HFFc6 (cell line): ENCODE measurements around the gene SHKBP1. TPM values are rescaled to one million over a fixed set of nuclear protein-coding genes. Genes with fewer than 3 reads are reported as not detected.

ENCODE experiments used
- DNase-seq: peaks from one replicate; pipeline ENCODE4 v3.0.0-alpha.2; 2018
- H3K27ac Mint-ChIP-seq: 2 replicates; pipeline ENCODE4 v1.8.0; 2020; ENCODE audit warnings: mild to moderate bottlenecking, mixed read lengths
- H3K27me3 Mint-ChIP-seq: 2 replicates; pipeline ENCODE4 v1.8.0; 2021; ENCODE audit warnings: mild to moderate bottlenecking, moderate library complexity, mixed read lengths; ENCODE audit not compliant: insufficient read depth
- H3K36me3 Mint-ChIP-seq: 2 replicates; pipeline ENCODE4 v1.8.0; 2021; ENCODE audit warnings: low read depth, mixed read lengths
- H3K4me1 Mint-ChIP-seq: 2 replicates; pipeline ENCODE4 v1.8.0; 2020; ENCODE audit warnings: low read depth, mixed read lengths
- H3K4me3 Mint-ChIP-seq: 2 replicates; pipeline ENCODE4 v1.8.0; 2020; ENCODE audit warnings: mild to moderate bottlenecking, moderate library complexity, mixed read lengths
- H3K9me3 Mint-ChIP-seq: 2 replicates; pipeline ENCODE4 v1.8.0; 2020; ENCODE audit warnings: mild to moderate bottlenecking, mixed read lengths
- total RNA-seq, 6 experiments: library from RNA; stranded (reverse); fragmentation: NEBNext Ultra II Directional; extraction: Animal tissue kit (Norgen Biotek cat#: 25700); gene quantifications; 2 replicates in 1 of 6; 3 replicates in 5 of 6; pipeline ENCODE4 v1.2.3, GENCODE V29; 2021
- TF ChIP-seq, protein P1 (sequence below): fragments of 200-600 bp; sonication (generic); IDR thresholded peaks from 2 replicates; pipeline ENCODE4 v1.5.0; 2021; ENCODE audit warnings: antibody characterized with exemption, mild to moderate bottlenecking

SHKBP1 gene
- total RNA-seq, 6 experiments from 2014 or later: 58.5 to 95.2 (median 83.0) TPM

DNA sequence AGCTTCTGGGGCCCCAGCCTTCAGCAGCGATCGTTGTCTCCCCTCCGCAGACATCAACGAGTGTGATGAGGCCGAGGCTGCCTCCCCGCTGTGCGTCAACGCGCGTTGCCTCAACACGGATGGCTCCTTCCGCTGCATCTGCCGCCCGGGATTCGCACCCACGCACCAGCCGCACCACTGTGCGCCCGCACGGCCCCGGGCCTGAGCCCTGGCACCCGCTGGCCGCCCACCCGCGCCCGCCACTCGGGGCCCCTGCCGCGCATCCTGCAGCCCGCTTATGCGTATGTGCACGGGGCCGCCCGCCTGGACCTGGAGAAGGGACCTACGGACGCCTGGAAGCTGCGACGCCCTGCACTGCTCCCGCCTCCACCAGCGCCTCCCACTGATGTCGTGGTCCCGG, 52.7 kb downstream of the SHKBP1 start:
- TF ChIP-seq, protein P1, sequence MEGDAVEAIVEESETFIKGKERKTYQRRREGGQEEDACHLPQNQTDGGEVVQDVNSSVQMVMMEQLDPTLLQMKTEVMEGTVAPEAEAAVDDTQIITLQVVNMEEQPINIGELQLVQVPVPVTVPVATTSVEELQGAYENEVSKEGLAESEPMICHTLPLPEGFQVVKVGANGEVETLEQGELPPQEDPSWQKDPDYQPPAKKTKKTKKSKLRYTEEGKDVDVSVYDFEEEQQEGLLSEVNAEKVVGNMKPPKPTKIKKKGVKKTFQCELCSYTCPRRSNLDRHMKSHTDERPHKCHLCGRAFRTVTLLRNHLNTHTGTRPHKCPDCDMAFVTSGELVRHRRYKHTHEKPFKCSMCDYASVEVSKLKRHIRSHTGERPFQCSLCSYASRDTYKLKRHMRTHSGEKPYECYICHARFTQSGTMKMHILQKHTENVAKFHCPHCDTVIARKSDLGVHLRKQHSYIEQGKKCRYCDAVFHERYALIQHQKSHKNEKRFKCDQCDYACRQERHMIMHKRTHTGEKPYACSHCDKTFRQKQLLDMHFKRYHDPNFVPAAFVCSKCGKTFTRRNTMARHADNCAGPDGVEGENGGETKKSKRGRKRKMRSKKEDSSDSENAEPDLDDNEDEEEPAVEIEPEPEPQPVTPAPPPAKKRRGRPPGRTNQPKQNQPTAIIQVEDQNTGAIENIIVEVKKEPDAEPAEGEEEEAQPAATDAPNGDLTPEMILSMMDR: no peak
- no peak for DNase-seq
- peaks cover 5% of the 10 kb centered on the region for H3K27me3 Mint-ChIP-seq
- no peak overlapping the region for H3K4me3 Mint-ChIP-seq
- peaks cover 10% of the 10 kb centered on the region for H3K36me3 Mint-ChIP-seq
- no peak overlapping the region for H3K27ac Mint-ChIP-seq
- peaks cover 39% of the 10 kb centered on the region for H3K4me1 Mint-ChIP-seq
- no peaks in the 10 kb centered on the region for H3K9me3 Mint-ChIP-seq

DNA sequence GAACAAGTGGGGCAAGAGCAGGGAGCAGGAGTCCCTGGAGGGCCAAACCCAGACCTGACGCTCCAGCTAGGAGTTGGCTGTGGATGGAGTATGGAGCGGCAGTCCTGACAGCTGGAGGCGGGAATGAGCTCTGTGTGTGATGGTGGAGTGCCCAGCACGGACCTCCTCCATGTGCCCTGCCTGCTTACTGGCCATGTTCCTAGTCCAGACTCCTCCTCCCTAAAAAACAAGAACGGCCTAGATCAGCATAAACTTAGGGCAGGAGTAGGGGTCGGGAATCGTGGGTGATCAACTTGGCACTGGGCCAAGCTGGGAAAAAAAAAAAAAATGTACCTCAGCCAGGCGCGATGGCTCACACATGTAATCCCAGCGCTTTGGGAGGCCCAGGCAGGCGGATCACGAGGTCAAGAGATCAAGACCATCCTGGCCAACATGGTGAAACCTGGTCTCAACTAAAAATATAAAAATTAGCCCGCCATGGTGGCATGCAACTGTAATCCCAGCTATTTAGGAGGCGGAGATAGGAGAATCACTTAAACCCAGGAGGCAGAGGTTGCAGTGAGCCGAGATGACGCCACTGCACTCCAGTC, 54.0 kb downstream of the SHKBP1 start:
- Mint-ChIP-seq H3K27ac (no peak overlapping the region), H3K9me3 (no peaks in the 10 kb centered on the region), H3K4me1 (peaks cover 30% of the 10 kb centered on the region), H3K36me3 (peaks cover 10% of the 10 kb centered on the region), H3K4me3 (no peak overlapping the region), H3K27me3 (peaks cover 5% of the 10 kb centered on the region)
- DNase-seq: no peak
- TF ChIP-seq, protein P1: no peak

DNA sequence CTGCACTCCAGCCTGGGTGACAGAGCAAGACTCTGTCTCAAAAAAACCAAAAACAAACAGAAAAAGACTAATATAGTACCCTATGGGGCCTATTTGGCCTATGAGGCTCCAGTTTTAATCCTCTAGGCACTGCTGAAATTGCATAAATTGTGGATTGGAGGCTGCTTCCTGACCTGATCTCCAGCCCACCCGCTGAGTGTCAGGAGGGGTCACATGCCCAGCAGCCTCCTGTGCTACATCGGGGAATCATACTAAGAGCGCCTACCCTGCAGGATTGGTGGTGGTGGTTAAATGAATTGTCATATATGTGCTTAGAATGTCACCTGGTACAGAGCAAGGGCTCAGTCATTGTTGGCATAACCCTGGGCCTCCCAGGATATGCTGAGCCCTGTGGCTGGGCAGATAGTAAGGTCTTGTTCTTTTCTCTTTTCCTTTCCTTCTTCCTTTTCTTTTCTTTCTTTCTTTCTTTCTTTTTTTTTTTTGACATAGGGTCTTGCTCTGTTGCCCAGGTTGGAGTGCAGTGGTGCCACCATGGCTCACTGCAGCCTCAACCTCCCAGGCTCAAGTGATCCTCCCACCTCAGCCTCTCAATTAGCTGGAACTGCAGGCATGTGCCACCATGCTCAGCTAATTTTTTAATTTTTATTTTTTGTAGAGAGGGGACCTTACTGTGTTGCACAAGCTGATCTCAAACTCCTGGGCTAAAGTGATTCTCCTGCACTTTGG, 55.8 kb downstream of the SHKBP1 start:
- no peak for DNase-seq
- Mint-ChIP-seq H3K4me3 (no peak overlapping the region), H3K4me1 (peaks cover 27% of the 10 kb centered on the region), H3K27ac (no peak overlapping the region), H3K9me3 (no peaks in the 10 kb centered on the region), H3K36me3 (peaks cover 10% of the 10 kb centered on the region), H3K27me3 (peaks cover 1% of the 10 kb centered on the region; the same call in 1 of the 2 replicates)
- TF ChIP-seq, protein P1: no peak

DNA sequence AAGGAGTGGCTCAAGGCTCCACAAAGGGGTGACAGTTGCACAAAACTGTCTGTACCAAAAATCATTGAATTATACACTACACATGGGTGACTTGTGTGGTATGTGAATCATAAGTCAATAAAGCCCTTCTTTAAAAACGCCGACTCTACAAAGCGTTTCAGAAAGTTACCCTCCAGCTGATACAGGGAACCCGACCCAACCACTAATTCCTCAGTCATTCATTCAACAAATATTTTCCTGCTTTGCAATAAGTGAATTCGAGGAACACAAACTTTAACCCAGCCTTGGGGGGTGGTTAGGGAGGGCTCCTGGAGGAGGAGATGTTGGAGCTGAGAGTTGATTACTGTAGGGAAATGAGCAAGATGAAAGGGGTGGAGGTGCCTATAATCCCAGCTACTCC, 56.5 kb downstream of the SHKBP1 start:
- Mint-ChIP-seq H3K9me3 (no peaks in the 10 kb centered on the region), H3K36me3 (peaks cover 10% of the 10 kb centered on the region), H3K4me1 (peaks cover 27% of the 10 kb centered on the region), H3K27ac (peak overlapping the region; percentile 46; the same call in 1 of the 2 replicates), H3K27me3 (peaks cover 1% of the 10 kb centered on the region; the same call in 1 of the 2 replicates), H3K4me3 (peak overlapping the region; percentile 82)
- DNase-seq: peak; percentile 48
- TF ChIP-seq, protein P1: no peak

DNA sequence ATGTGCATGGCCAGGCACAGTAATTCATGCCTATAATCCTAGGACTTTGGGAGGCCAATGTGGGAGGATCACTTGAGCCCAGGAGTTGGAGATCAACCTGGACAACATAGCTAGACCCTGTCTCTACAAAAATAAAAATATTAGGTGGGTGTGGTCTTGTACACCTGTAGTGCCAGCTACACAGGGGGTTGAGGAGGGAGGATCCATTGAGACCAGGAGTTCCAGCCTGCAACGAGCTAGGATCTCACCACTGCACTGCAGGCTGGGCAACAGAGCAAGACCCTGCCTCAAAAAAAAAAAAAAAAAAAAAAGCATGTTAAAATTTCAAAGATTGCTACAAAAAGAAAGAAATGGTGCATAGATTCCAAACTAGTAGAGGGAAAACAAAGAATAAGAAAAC, 61.7 kb downstream of the SHKBP1 start:
- Mint-ChIP-seq H3K36me3 (no peaks in the 10 kb centered on the region), H3K27ac (no peak overlapping the region), H3K4me3 (no peak overlapping the region), H3K27me3 (peaks cover 3% of the 10 kb centered on the region; the same call in 1 of the 2 replicates), H3K9me3 (no peaks in the 10 kb centered on the region), H3K4me1 (peaks cover 46% of the 10 kb centered on the region)
- TF ChIP-seq, protein P1: no peak
- no peak for DNase-seq
